Measurements from ENCODE around the gene GRAP.

Gene GRAP

GRCh38 chr17:18981335-18981641, 65.5 kb downstream of the GRAP start:
- DNase-seq = no peak

- DNase-seq = no peak
These were observed 65.9 kb downstream of the GRAP start for GRCh38 chr17:18980682-18981334.

GRCh38 chr17:18978655-18979054, 68.1 kb downstream of the GRAP start:
- no peak for DNase-seq

- DNase-seq = no peak
These were observed 68.7 kb downstream of the GRAP start for GRCh38 chr17:18978050-18978449.

GRCh38 chr17:18977646-18978045, 69.1 kb downstream of the GRAP start:
- no peak for DNase-seq

GRCh38 chr17:18977021-18977420, 69.7 kb downstream of the GRAP start:
- DNase-seq = no peak

- DNase-seq = no peak
These were observed 70.6 kb downstream of the GRAP start for GRCh38 chr17:18976201-18976600.

GRCh38 chr17:18975597-18975996, 71.2 kb downstream of the GRAP start:
- no peak for DNase-seq

GRCh38 chr17:18974407-18975149, 72.2 kb downstream of the GRAP start:
- DNase-seq = no peak

GRCh38 chr17:18971801-18972200, 75.0 kb downstream of the GRAP start:
- no peak for DNase-seq
